OCI-LY1 (cell line): ENCODE measurements around the gene RNF212.

ENCODE experiments used
- H2AFZ ChIP-seq: fragments of 200-600 bp; sonication (generic), shearing (Covaris generic); 2 replicates; pipeline ENCODE4 v1.6.0; 2014; ENCODE audit warnings: antibody characterized with exemption, mild to moderate bottlenecking, low read length
- H3F3A ChIP-seq: fragments of 200-600 bp; sonication (generic), shearing (Covaris generic); 2 replicates; pipeline ENCODE4 v1.6.0; 2014; ENCODE audit warnings: mild to moderate bottlenecking, antibody characterized with exemption, low read length, moderate library complexity; ENCODE audit not compliant: insufficient read depth
- H3K27ac ChIP-seq: fragments of 200-600 bp; sonication (generic); 2 replicates; pipeline ENCODE4 v1.5.1; 2014; ENCODE audit warnings: low read length, mixed run types, mild to moderate bottlenecking, low read depth; ENCODE audit not compliant: poor library complexity, severe bottlenecking
- H3K27me3 ChIP-seq: fragments of 200-600 bp; sonication (generic); 2 replicates; pipeline ENCODE4 v1.6.0; 2014; ENCODE audit warnings: antibody characterized with exemption, mild to moderate bottlenecking, low read length, moderate library complexity; ENCODE audit not compliant: insufficient read depth
- H3K36me3 ChIP-seq: fragments of 200-600 bp; sonication (generic); 2 replicates; pipeline ENCODE4 v1.6.1; 2014; ENCODE audit warnings: mild to moderate bottlenecking, antibody characterized with exemption, low read length, moderate library complexity, mixed read lengths; ENCODE audit not compliant: insufficient read depth
- H3K4me1 ChIP-seq: fragments of 200-600 bp; sonication (generic); 2 replicates; pipeline ENCODE4 v1.5.1; 2014; ENCODE audit warnings: mild to moderate bottlenecking, low read length, moderate library complexity; ENCODE audit not compliant: insufficient read depth, severe bottlenecking
- H3K4me2 ChIP-seq: fragments of 200-600 bp; sonication (generic), shearing (Covaris generic); 2 replicates; pipeline ENCODE4 v1.6.1; 2014; ENCODE audit warnings: low read length
- H3K4me3 ChIP-seq: fragments of 200-600 bp; sonication (generic); 2 replicates; pipeline ENCODE4 v1.5.1; 2014; ENCODE audit warnings: low read length, low read depth, mild to moderate bottlenecking, mixed read lengths; ENCODE audit not compliant: poor library complexity, severe bottlenecking
- H3K79me2 ChIP-seq: fragments of 200-600 bp; shearing (Covaris generic); 2 replicates; pipeline ENCODE4 v1.6.1; 2016; ENCODE audit warnings: mixed run types, low read length, mixed read lengths; ENCODE audit not compliant: insufficient read depth
- H3K9ac ChIP-seq: fragments of 200-600 bp; sonication (generic), shearing (Covaris generic); 2 replicates; pipeline ENCODE4 v1.6.1; 2014; ENCODE audit warnings: mild to moderate bottlenecking, low read length, mixed read lengths
- H3K9me2 ChIP-seq: fragments of 200-600 bp; sonication (generic), shearing (Covaris generic); 2 replicates; pipeline ENCODE4 v1.6.1; 2014; ENCODE audit warnings: low read depth, mild to moderate bottlenecking, low read length, mixed read lengths
- H3K9me3 ChIP-seq: fragments of 200-600 bp; shearing (Covaris generic); 2 replicates; pipeline ENCODE4 v1.6.1; 2014; ENCODE audit warnings: low read length, mixed read lengths
- H4K20me1 ChIP-seq: fragments of 200-600 bp; sonication (generic), shearing (Covaris generic); 2 replicates; pipeline ENCODE4 v1.6.0; 2016; ENCODE audit warnings: mild to moderate bottlenecking, low read length; ENCODE audit not compliant: insufficient read depth
- EZH2 ChIP-seq: fragments of 200-600 bp; sonication (generic), shearing (Covaris generic); IDR thresholded peaks from 2 replicates; pipeline ENCODE4 v1.8.0; 2017; ENCODE audit warnings: borderline replicate concordance, mixed run types, mild to moderate bottlenecking, antibody characterized with exemption, low read length, moderate library complexity, mixed read lengths
- TF ChIP-seq, protein P1 (sequence below): fragments of 200-600 bp; sonication (generic), shearing (Covaris generic); IDR thresholded peaks from 2 replicates; pipeline ENCODE4 v1.5.1; 2017; ENCODE audit warnings: mild to moderate bottlenecking, antibody characterized with exemption, low read length, moderate library complexity, mixed read lengths

RNF212 gene, protein sequence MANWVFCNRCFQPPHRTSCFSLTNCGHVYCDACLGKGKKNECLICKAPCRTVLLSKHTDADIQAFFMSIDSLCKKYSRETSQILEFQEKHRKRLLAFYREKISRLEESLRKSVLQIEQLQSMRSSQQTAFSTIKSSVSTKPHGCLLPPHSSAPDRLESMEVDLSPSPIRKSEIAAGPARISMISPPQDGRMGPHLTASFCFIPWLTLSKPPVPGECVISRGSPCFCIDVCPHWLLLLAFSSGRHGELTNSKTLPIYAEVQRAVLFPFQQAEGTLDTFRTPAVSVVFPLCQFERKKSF

DNA sequence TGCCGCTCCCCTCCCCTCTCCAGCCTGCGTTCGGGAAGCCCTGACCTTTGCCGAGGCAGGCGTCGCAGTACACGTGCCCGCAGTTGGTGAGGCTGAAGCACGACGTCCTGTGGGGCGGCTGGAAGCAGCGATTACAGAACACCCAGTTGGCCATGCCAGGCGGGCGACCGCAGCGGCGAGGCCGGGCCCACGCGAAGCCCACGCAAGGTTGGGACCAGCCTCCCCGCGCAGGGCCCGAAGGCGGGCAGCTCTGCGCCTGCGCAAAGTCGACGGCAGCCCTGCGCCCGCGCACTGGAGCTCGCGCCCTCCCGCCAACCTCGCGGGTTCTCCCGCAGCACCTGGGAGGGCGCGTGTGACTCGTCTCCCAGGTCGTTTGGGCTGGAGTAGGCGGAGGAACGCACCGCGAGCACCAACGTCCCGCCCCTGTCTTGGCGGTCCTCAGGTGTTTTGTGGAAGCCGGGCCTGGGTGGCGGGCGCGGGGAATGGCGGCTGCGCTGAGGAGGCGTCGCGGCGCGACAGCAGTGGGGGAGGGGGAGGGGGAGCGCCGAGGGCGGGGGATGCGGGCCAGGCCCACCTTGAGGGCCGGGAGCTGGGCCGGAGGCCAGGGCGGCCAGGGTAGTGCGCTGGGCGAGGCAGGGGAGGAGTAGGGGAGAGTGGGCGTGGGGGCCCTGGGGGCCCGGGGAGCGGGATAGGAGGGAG, at the start of gene RNF212:
RNF212 (minus strand) TSS at position 254 of the 699 bp plus-strand sequence; CDS start at position 154, 100 bp downstream.
- Histone ChIP-seq H3K27ac (no peak within 1 kb of the TSS), H3K4me3 (no peak within 1 kb of the TSS), H3K27me3 (no peaks in the 10 kb centered on the region), H3K36me3 (no peaks in the 10 kb centered on the region), H3K4me1 (no peaks in the 10 kb centered on the region), H3K79me2 (no peaks in the 10 kb centered on the region), H3K9me3 (no peaks in the 10 kb centered on the region), H3K9ac (no peak within 1 kb of the TSS), H3F3A (no peaks in the 10 kb centered on the region), H3K4me2 (no peak within 1 kb of the TSS), H3K9me2 (no peaks in the 10 kb centered on the region), H2AFZ (no peak within 1 kb of the TSS), H4K20me1 (no peaks in the 10 kb centered on the region)
- no peak for TF ChIP-seq EZH2
- TF ChIP-seq, protein P1, sequence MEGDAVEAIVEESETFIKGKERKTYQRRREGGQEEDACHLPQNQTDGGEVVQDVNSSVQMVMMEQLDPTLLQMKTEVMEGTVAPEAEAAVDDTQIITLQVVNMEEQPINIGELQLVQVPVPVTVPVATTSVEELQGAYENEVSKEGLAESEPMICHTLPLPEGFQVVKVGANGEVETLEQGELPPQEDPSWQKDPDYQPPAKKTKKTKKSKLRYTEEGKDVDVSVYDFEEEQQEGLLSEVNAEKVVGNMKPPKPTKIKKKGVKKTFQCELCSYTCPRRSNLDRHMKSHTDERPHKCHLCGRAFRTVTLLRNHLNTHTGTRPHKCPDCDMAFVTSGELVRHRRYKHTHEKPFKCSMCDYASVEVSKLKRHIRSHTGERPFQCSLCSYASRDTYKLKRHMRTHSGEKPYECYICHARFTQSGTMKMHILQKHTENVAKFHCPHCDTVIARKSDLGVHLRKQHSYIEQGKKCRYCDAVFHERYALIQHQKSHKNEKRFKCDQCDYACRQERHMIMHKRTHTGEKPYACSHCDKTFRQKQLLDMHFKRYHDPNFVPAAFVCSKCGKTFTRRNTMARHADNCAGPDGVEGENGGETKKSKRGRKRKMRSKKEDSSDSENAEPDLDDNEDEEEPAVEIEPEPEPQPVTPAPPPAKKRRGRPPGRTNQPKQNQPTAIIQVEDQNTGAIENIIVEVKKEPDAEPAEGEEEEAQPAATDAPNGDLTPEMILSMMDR, result no peak

DNA sequence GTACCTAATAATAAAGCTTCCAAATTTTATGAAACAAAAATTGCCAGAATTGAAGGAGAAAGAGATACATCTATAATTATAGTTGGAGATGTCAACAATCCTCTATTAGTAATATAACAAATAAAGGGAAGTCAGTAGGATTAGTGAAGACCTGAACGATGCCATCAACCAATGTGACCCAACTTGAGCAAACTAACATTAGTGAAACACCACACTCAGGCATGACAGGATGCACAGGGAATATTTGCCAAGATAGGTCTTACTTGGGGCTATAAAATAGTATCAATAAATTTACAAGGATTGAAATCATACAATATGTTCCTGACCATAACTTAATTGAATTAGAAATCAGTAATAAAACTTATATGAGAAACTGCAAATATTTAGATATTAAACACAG, 47.0 kb upstream of the RNF212 start:
- no peaks in the 10 kb centered on the region for H3K27me3 ChIP-seq
- H3K4me3 ChIP-seq, result no peak overlapping the region
- H3K4me1 ChIP-seq, result peaks cover 8% of the 10 kb centered on the region
- no peaks in the 10 kb centered on the region for H3K9me3 ChIP-seq
- no peaks in the 10 kb centered on the region for H3K9me2 ChIP-seq
- no peak overlapping the region for H3K9ac ChIP-seq
- no peaks in the 10 kb centered on the region for H3F3A ChIP-seq
- no peaks in the 10 kb centered on the region for H4K20me1 ChIP-seq
- no peaks in the 10 kb centered on the region; the same call in 1 of the 2 replicates for H3K36me3 ChIP-seq
- TF ChIP-seq EZH2, result no peak
- TF ChIP-seq, protein P1, result no peak
- H2AFZ ChIP-seq, result no peak overlapping the region
- H3K4me2 ChIP-seq, result no peak overlapping the region
- H3K79me2 ChIP-seq, result no peaks in the 10 kb centered on the region
- no peak overlapping the region for H3K27ac ChIP-seq

DNA sequence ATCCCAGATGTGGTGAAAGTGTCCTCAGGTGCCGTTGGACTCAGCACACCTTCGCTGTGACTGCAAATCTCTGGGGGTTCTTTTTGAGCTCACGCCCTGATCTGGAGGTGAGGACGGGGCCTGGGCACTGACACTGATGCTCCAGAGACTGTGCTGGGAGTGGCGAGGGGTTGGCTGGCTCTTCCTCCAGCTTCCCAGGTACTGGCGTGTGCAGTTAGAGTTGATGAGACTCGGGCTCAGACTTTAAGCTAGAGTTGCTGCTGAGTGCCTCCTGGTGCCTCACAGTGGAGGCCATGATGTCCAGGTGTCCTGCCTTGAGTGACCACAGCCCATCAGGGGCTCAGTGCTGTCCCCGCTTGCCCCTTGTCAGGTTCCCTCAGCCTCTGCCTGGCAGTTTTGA, 42.7 kb upstream of the RNF212 start:
- H3F3A ChIP-seq, result no peaks in the 10 kb centered on the region
- TF ChIP-seq EZH2, result no peak
- TF ChIP-seq, protein P1, result no peak
- H3K4me3 ChIP-seq, result no peak overlapping the region
- H3K36me3 ChIP-seq, result no peaks in the 10 kb centered on the region; the same call in 1 of the 2 replicates
- peaks cover 20% of the 10 kb centered on the region for H3K4me1 ChIP-seq
- no peak overlapping the region for H3K4me2 ChIP-seq
- no peaks in the 10 kb centered on the region for H3K27me3 ChIP-seq
- H2AFZ ChIP-seq, result no peak overlapping the region
- no peak overlapping the region for H3K27ac ChIP-seq
- no peaks in the 10 kb centered on the region for H3K9me2 ChIP-seq
- H3K79me2 ChIP-seq, result no peaks in the 10 kb centered on the region
- H3K9me3 ChIP-seq, result no peaks in the 10 kb centered on the region
- H4K20me1 ChIP-seq, result no peaks in the 10 kb centered on the region
- no peak overlapping the region for H3K9ac ChIP-seq
